Measurements from ENCODE around the gene KRAS. TPM values are rescaled to one million over a fixed set of nuclear protein-coding genes. Genes with fewer than 3 reads are reported as not detected.

Gene KRAS
- total RNA-seq, 2 experiments from 2014 or later, result 8.6 to 39.1 TPM

GRCh38 chr12:25162866-25163265 lies 87.9 kb downstream of the KRAS start:
- intact Hi-C loops (cut with micrococcal nuclease; ENCODE audit: unreplicated experiment), result no loop called here
- H3K4me3 ChIP-seq (ENCODE audit: low read depth, low read length, poor library complexity, severe bottlenecking), result no peak overlapping the region
- DNase-seq (ENCODE audit: low spot score), result no peak
- no peaks in the 10 kb centered on the region for H3K9me2 ChIP-seq (ENCODE audit: insufficient read depth, low read length)
- no peak overlapping the region for H3K27ac ChIP-seq (ENCODE audit: low read depth, low read length, poor library complexity, severe bottlenecking)
- no peak overlapping the region for H3K4me2 ChIP-seq (ENCODE audit: low read length)
- H2AFZ ChIP-seq (ENCODE audit: low read length), result no peak overlapping the region
- H4K20me1 ChIP-seq (ENCODE audit: insufficient read depth, low read length), result no peaks in the 10 kb centered on the region
- CTCF ChIA-PET (ENCODE audit: unreplicated experiment), result no interaction called here
- POLR2A ChIA-PET, result no interaction called here
- H3K79me2 ChIP-seq (ENCODE audit: insufficient read depth, low read depth, low read length), result no peaks in the 10 kb centered on the region
- TF ChIP-seq CTCF (conservative IDR thresholded peaks at IDR 0.05; ENCODE audit: low read length), result no peak
- TF ChIP-seq EZH2phosphoT487 (IDR thresholded peaks at IDR 0.05; ENCODE audit: borderline replicate concordance, low read depth, low read length), result no peak
- peaks cover 8% of the 10 kb centered on the region for H3K4me1 ChIP-seq (ENCODE audit: insufficient read depth, low read length, poor library complexity, severe bottlenecking)
- peaks cover 4% of the 10 kb centered on the region; the same call in 1 of the 2 replicates for H3K36me3 ChIP-seq (ENCODE audit: insufficient read depth, low read length)
- BruUV-seq (replicated peaks), result no TSS peak
- peaks cover 10% of the 10 kb centered on the region; the same call in 1 of the 2 replicates for H3K9me3 ChIP-seq (ENCODE audit: low read length)

GRCh38 chr12:25156061-25156460 lies 94.7 kb downstream of the KRAS start:
- Histone ChIP-seq H3K79me2 (ENCODE audit: insufficient read depth, low read depth, low read length) (no peaks in the 10 kb centered on the region), H3K4me1 (ENCODE audit: insufficient read depth, low read length, poor library complexity, severe bottlenecking) (peaks cover 28% of the 10 kb centered on the region), H3K4me2 (ENCODE audit: low read length) (no peak overlapping the region), H2AFZ (ENCODE audit: low read length) (no peak overlapping the region), H3K36me3 (ENCODE audit: insufficient read depth, low read length) (peaks cover 4% of the 10 kb centered on the region; the same call in 1 of the 2 replicates), H3K27ac (ENCODE audit: low read depth, low read length, poor library complexity, severe bottlenecking) (no peak overlapping the region), H3K9me3 (ENCODE audit: low read length) (peaks cover 17% of the 10 kb centered on the region; the same call in 1 of the 2 replicates), H3K4me3 (ENCODE audit: low read depth, low read length, poor library complexity, severe bottlenecking) (no peak overlapping the region), H3K9me2 (ENCODE audit: insufficient read depth, low read length) (no peaks in the 10 kb centered on the region), H4K20me1 (ENCODE audit: insufficient read depth, low read length) (no peaks in the 10 kb centered on the region)
- no peak for DNase-seq (ENCODE audit: low spot score)
- intact Hi-C loops (cut with micrococcal nuclease; ENCODE audit: unreplicated experiment), result no loop called here
- no TSS peak for BruUV-seq (replicated peaks)
- ChIA-PET CTCF (ENCODE audit: unreplicated experiment) (no interaction called here), POLR2A (interaction anchor here (0.6 kb wide), 1 partner anchor 932 kb away, joined by 3 read pairs; no protein-coding TSS in a partner anchor)
- no peak for TF ChIP-seq CTCF (conservative IDR thresholded peaks at IDR 0.05; ENCODE audit: low read length)
- TF ChIP-seq EZH2phosphoT487 (IDR thresholded peaks at IDR 0.05; ENCODE audit: borderline replicate concordance, low read depth, low read length), result no peak

- Histone ChIP-seq H3K36me3 (ENCODE audit: insufficient read depth, low read length) (peaks cover 4% of the 10 kb centered on the region; the same call in 1 of the 2 replicates), H3K27ac (ENCODE audit: low read depth, low read length, poor library complexity, severe bottlenecking) (no peak overlapping the region), H2AFZ (ENCODE audit: low read length) (peak overlapping the region; percentile 83), H3K4me3 (ENCODE audit: low read depth, low read length, poor library complexity, severe bottlenecking) (peak overlapping the region; percentile 13), H3K4me2 (ENCODE audit: low read length) (peak overlapping the region; percentile 51), H4K20me1 (ENCODE audit: insufficient read depth, low read length) (no peaks in the 10 kb centered on the region), H3K9me2 (ENCODE audit: insufficient read depth, low read length) (no peaks in the 10 kb centered on the region), H3K4me1 (ENCODE audit: insufficient read depth, low read length, poor library complexity, severe bottlenecking) (peaks cover 28% of the 10 kb centered on the region), H3K9me3 (ENCODE audit: low read length) (peaks cover 17% of the 10 kb centered on the region; the same call in 1 of the 2 replicates), H3K79me2 (ENCODE audit: insufficient read depth, low read depth, low read length) (no peaks in the 10 kb centered on the region)
- TF ChIP-seq EZH2phosphoT487 (IDR thresholded peaks at IDR 0.05; ENCODE audit: borderline replicate concordance, low read depth, low read length), result no peak
- TF ChIP-seq CTCF (conservative IDR thresholded peaks at IDR 0.05; ENCODE audit: low read length), result peak; percentile 98
- peak; percentile 70 for DNase-seq (ENCODE audit: low spot score)
- intact Hi-C loops (cut with micrococcal nuclease; ENCODE audit: unreplicated experiment), result no loop called here
- no TSS peak for BruUV-seq (replicated peaks)
- ChIA-PET CTCF (ENCODE audit: unreplicated experiment) (no interaction called here), POLR2A (interaction anchor here (0.6 to 2.7 kb wide), 9 partner anchors 12 to 1230 kb away, joined by 3 to 9 read pairs (median 3); a partner anchor contains a TSS)
Observed at GRCh38 chr12:25155022-25155576, 95.6 kb downstream of the KRAS start.

All from OCI-LY7 (cell line).